GM18873 (cell line): ENCODE measurements around the gene F2RL2.
A peak's percentile ranks its signal among the peaks of the same experiment; 100 is the strongest.

ENCODE experiments used
- ATAC-seq: cut with Tn5 transposase; IDR thresholded peaks from one replicate; pipeline ENCODE4 v1.9.1; 2021; ENCODE audit warnings: mild to moderate bottlenecking, moderate library complexity, moderate number of reproducible peaks; ENCODE audit not compliant: unreplicated experiment, low FRiP score

F2RL2 gene

GRCh38 chr5:76590027-76590426, 33.2 kb downstream of the F2RL2 start:
- peak; percentile 97 for ATAC-seq

- ATAC-seq, result no peak
These were observed 36.7 kb downstream of the F2RL2 start for GRCh38 chr5:76586531-76586930.

GRCh38 chr5:76585783-76586217, 37.4 kb downstream of the F2RL2 start:
- ATAC-seq, result no peak

GRCh38 chr5:76583163-76584047, 39.8 kb downstream of the F2RL2 start:
- no peak for ATAC-seq

- peak; percentile 84 for ATAC-seq
These were observed 40.7 kb downstream of the F2RL2 start for GRCh38 chr5:76582230-76583162.

GRCh38 chr5:76580981-76581380, 42.2 kb downstream of the F2RL2 start:
- no peak for ATAC-seq

- ATAC-seq, result no peak
These were observed 43.9 kb downstream of the F2RL2 start for GRCh38 chr5:76579166-76579937.

- no peak for ATAC-seq
These were observed 46.2 kb downstream of the F2RL2 start for GRCh38 chr5:76576996-76577395.

GRCh38 chr5:76576450-76576849, 46.8 kb downstream of the F2RL2 start:
- no peak for ATAC-seq

- ATAC-seq, result no peak
These were observed 51.6 kb downstream of the F2RL2 start for GRCh38 chr5:76571559-76571958.

GRCh38 chr5:76570153-76570552, 53.0 kb downstream of the F2RL2 start:
- ATAC-seq, result no peak
